NCI-H1436 (cell line): ENCODE data around the gene EML5.

Experiments
- DNase-seq: peaks from one replicate; lab custom pipeline; 2025; lab: John Stamatoyannopoulos, UW

EML5 gene

DNA sequence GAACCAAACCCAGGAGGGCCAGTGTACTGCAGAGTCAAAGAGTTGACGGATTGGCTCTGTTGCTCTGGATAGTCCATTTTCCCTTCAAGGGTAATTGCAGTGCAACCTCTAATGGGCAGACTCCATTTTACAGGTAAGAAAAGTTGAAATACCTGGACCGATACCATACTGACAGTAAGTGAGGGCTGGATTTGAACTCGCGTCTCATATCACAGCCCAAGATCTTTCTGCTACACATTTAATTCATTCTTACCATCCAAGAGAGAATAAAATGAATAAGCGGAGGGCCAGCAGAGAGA, 230.3 kb downstream of the EML5 start:
- DNase-seq, result no peak
